K562 (cell line): ENCODE measurements around the gene DNAJB12. TPM values are rescaled to one million over a fixed set of nuclear protein-coding genes. Genes with fewer than 3 reads are reported as not detected.

Source experiments
- ADNP ChIP-seq: fragments of 200-800 bp; sonication (Bioruptor generic); IDR thresholded peaks from 2 replicates; pipeline ENCODE4 v1.6.1; 2016; ENCODE audit warnings: missing genetic modification characterization, missing compliant biosample characterization
- CHAMP1 ChIP-seq: fragments of 450-650 bp; IDR thresholded peaks from 2 replicates; pipeline ENCODE4 v1.6.1; 2016; ENCODE audit warnings: mild to moderate bottlenecking
- ELF2 ChIP-seq: fragments of 250-450 bp; sonication (Bioruptor Pico); IDR thresholded peaks from 2 replicates; pipeline ENCODE4 v1.5.0; 2021; ENCODE audit warnings: mild to moderate bottlenecking
- FOXJ3 ChIP-seq: sonication (generic); formaldehyde crosslinking; IDR thresholded peaks from 2 replicates; pipeline ENCODE4 v1.4.0; 2020; ENCODE audit warnings: mild to moderate bottlenecking, missing genetic modification reagents
- FOXK1 ChIP-seq: sonication (generic); formaldehyde crosslinking; IDR thresholded peaks from 2 replicates; pipeline ENCODE4 v1.8.0; 2022; ENCODE audit warnings: missing genetic modification reagents, mild to moderate bottlenecking, borderline replicate concordance
- HNRNPK ChIP-seq: fragments of 200-400 bp; formaldehyde crosslinking; IDR thresholded peaks from one replicate; pipeline ENCODE4 v1.6.1; 2018; ENCODE audit warnings: mild to moderate bottlenecking, low read depth, low read length; ENCODE audit not compliant: poor library complexity, severe bottlenecking
- ILK ChIP-seq: fragments of 450-650 bp; IDR thresholded peaks from 2 replicates; pipeline ENCODE4 v1.6.1; 2016; ENCODE audit warnings: missing genetic modification characterization, low read depth, mild to moderate bottlenecking, missing compliant biosample characterization, moderate library complexity, borderline replicate concordance
- MAZ ChIP-seq, 2 experiments: fragments of 450-650 bp in 1 of 2; sonication (generic) in 1 of 2; formaldehyde crosslinking; IDR thresholded peaks in 1 of 2; conservative IDR thresholded peaks in 1 of 2; 2 replicates each; pipeline versions ENCODE4 v1.4.0 to v1.5.0; 2020; ENCODE audit warnings: mild to moderate bottlenecking in 1 of 2, missing genetic modification reagents in 1 of 2
- NFXL1 ChIP-seq: fragments of 450-650 bp; formaldehyde crosslinking; IDR thresholded peaks from 2 replicates; pipeline ENCODE4 v1.4.0; 2021; ENCODE audit warnings: mild to moderate bottlenecking
- NRF1 ChIP-seq, 2 experiments: fragments of 450-650 bp; IDR thresholded peaks in 1 of 2; conservative IDR thresholded peaks in 1 of 2; 2 replicates each; pipeline ENCODE4 v1.6.1; 2014; ENCODE audit warnings: mild to moderate bottlenecking in 2 of 2
- OTX1 ChIP-seq: fragments of 450-650 bp; formaldehyde crosslinking; IDR thresholded peaks from 2 replicates; pipeline ENCODE4 v1.4.0; 2022; ENCODE audit warnings: mild to moderate bottlenecking
- PCBP2 ChIP-seq: fragments of 200-400 bp; formaldehyde crosslinking; IDR thresholded peaks from 2 replicates; pipeline ENCODE4 v1.6.1; 2018; ENCODE audit warnings: low read length, low read depth, mild to moderate bottlenecking, moderate library complexity; ENCODE audit not compliant: poor library complexity, severe bottlenecking
- PHF8 ChIP-seq: fragments of 200-600 bp; sonication (generic); IDR thresholded peaks from 2 replicates; pipeline ENCODE4 v1.6.1; 2012; ENCODE audit warnings: mixed run types, mild to moderate bottlenecking, inconsistent platforms, low read length, moderate library complexity, borderline replicate concordance
- POLR2AphosphoS5 ChIP-seq: IDR thresholded peaks from 2 replicates; pipeline ENCODE4 v1.6.1; 2011; ENCODE audit warnings: mild to moderate bottlenecking, low read depth, low read length, moderate library complexity; ENCODE audit not compliant: control insufficient read depth, insufficient read depth
- SPI1 ChIP-seq: IDR thresholded peaks from 2 replicates; pipeline ENCODE4 v1.6.1; 2011; ENCODE audit warnings: low read depth, low read length, control low read depth, borderline replicate concordance
- SREBF1 ChIP-seq: fragments of 150-350 bp; IDR thresholded peaks from 2 replicates; pipeline ENCODE4 v1.6.1; 2014; ENCODE audit warnings: antibody characterized with exemption, low read depth, low read length, borderline replicate concordance
- SRSF3 ChIP-seq: fragments of 200-400 bp; formaldehyde crosslinking; IDR thresholded peaks from 2 replicates; pipeline ENCODE4 v1.6.1; 2016; ENCODE audit warnings: mild to moderate bottlenecking, low read length, moderate library complexity; ENCODE audit not compliant: insufficient read depth
- TAF9B ChIP-seq: fragments of 450-650 bp; IDR thresholded peaks from 2 replicates; pipeline ENCODE4 v1.6.1; 2018; ENCODE audit warnings: mild to moderate bottlenecking; ENCODE audit not compliant: partially characterized antibody
- TCF3 ChIP-seq: sonication (generic); formaldehyde crosslinking; IDR thresholded peaks from 2 replicates; pipeline ENCODE4 v1.4.0; 2020; ENCODE audit warnings: mild to moderate bottlenecking, missing genetic modification reagents
- TEAD1 ChIP-seq, 2 experiments: fragments of 450-650 bp in 1 of 2; sonication (generic) in 1 of 2; formaldehyde crosslinking; IDR thresholded peaks; 2 replicates each; pipeline versions ENCODE4 v1.4.0 to v1.8.0; 2020 to 2022; ENCODE audit warnings: mild to moderate bottlenecking in 2 of 2, missing genetic modification reagents in 1 of 2
- ZBTB34 ChIP-seq: fragments of 250-450 bp; sonication (Bioruptor Pico); IDR thresholded peaks from 2 replicates; pipeline ENCODE4 v1.8.0; 2021; ENCODE audit warnings: mild to moderate bottlenecking, moderate library complexity
- ZEB2 ChIP-seq: fragments of 450-650 bp; IDR thresholded peaks from 2 replicates; pipeline ENCODE4 v1.6.1; 2016
- ZFP30 ChIP-seq: fragments of 250-450 bp; sonication (Bioruptor Pico); IDR thresholded peaks from 2 replicates; pipeline ENCODE4 v1.8.0; 2022; ENCODE audit warnings: moderate library complexity, mild to moderate bottlenecking, inconsistent platforms, borderline replicate concordance
- ZNF239 ChIP-seq: fragments of 250-450 bp; sonication (Bioruptor Pico); IDR thresholded peaks from 2 replicates; pipeline ENCODE4 v1.4.0; 2020; ENCODE audit warnings: mild to moderate bottlenecking
- ZNF707 ChIP-seq: fragments of 250-450 bp; sonication (Bioruptor Pico); conservative IDR thresholded peaks from 2 replicates; pipeline ENCODE4 v1.8.0; 2022; ENCODE audit warnings: inconsistent platforms, mild to moderate bottlenecking, moderate library complexity
- polyA plus RNA-seq, 8 experiments: library from polyadenylated mRNA; depleted of rRNA in 4 of 8; stranded (reverse) in 5 of 8; unstranded in 3 of 8; fragments of >200 nt; fragmentation: Nextera tagmentation in 2 of 8; fragmentation: Illumina TruSeq in 1 of 8; extraction: Ambion mirVana in 2 of 8; extraction: Trizol in 1 of 8; gene quantifications; 2 replicates each; pipeline versions ENCODE4 v1.2.1 to v1.2.3, GENCODE V29; 2011 to 2014; ENCODE audit warnings: inconsistent platforms in 1 of 8, missing spikeins in 1 of 8
- total RNA-seq, 7 experiments: library from RNA; depleted of rRNA in 6 of 7; stranded (reverse); fragments of >200 nt in 6 of 7; fragmentation: Illumina TruSeq in 2 of 7; extraction: Trizol in 2 of 7; gene quantifications; 2 replicates each; pipeline versions ENCODE4 v1.2.1 to v1.2.3, GENCODE V29; 2011 to 2021; ENCODE audit warnings: low replicate concordance in 1 of 7

DNAJB12 gene
- total and polyA plus RNA-seq, 9 of the 15 experiments (the other 6 are each of a cell fraction or from before 2014, with no cell fraction given), result 3.5 to 31.5 (median 20.3) TPM

GRCh38 chr10:72321248-72322029, 33.3 kb downstream of the DNAJB12 start (continued):
- no peak for TF ChIP-seq CHAMP1
- peak; percentile 74 for TF ChIP-seq NFXL1
- TF ChIP-seq NRF1 (conservative IDR thresholded peaks at IDR 0.05 in 1 of 2, IDR thresholded peaks at IDR 0.05 in 1 of 2), result no peak
- TF ChIP-seq TAF9B, result no peak
- TF ChIP-seq ZBTB34 (CRISPR knock-in tag), result no peak
- no peak for TF ChIP-seq ZFP30
- no peak for TF ChIP-seq ADNP (tag)
- peak; percentile 30; the same call in 1 of the 2 replicates for TF ChIP-seq TCF3 (CRISPR knock-in tag)
- TF ChIP-seq FOXK1 (CRISPR knock-in tag), result 0 out of 2 replicates have a peak, but pooled peaks have one; percentile 42
- TF ChIP-seq ELF2, result no peak
- TF ChIP-seq SPI1, result no peak
- no peak for TF ChIP-seq HNRNPK
- no peak for TF ChIP-seq SREBF1
- TF ChIP-seq POLR2AphosphoS5, result no peak
- TF ChIP-seq FOXJ3 (CRISPR knock-in tag), result no peak
- TF ChIP-seq ILK (tag), result no peak
- TF ChIP-seq ZNF239 (CRISPR knock-in tag), result no peak
- peak; percentile 84 for TF ChIP-seq ZEB2
- no peak for TF ChIP-seq PHF8
- 0 out of 2 replicates have a peak, but pooled peaks have one; percentile 40 for TF ChIP-seq ZNF707 (CRISPR knock-in tag)
- TF ChIP-seq MAZ (CRISPR knock-in tag; conservative IDR thresholded peaks at IDR 0.05 in 1 of 2, IDR thresholded peaks at IDR 0.05 in 1 of 2), result peak in 1 of 2 experiments; percentile 20; a peak in 1 of 4 replicates
- TF ChIP-seq TEAD1 (CRISPR knock-in tag; IDR thresholded peaks at IDR 0.05), result 0 out of 4 replicates have a peak, but pooled peaks of 1 of the 2 experiments have one; percentile 48
- TF ChIP-seq OTX1 (CRISPR knock-in tag), result no peak
- 0 out of 2 replicates have a peak, but pooled peaks have one; percentile 61 for TF ChIP-seq SRSF3
- TF ChIP-seq PCBP2, result no peak
